Neutrophil (primary cell): ENCODE data around the gene CCDC34.

ENCODE experiments used
- H3K27ac ChIP-seq: fragments of 200-600 bp; sonication (generic); 2 replicates; pipeline ENCODE4 v1.5.1; 2016; ENCODE audit warnings: mild to moderate bottlenecking, moderate library complexity
- H3K27me3 ChIP-seq: fragments of 200-600 bp; sonication (generic); 2 replicates; pipeline ENCODE4 v1.6.0; 2016; ENCODE audit warnings: mild to moderate bottlenecking
- H3K36me3 ChIP-seq: fragments of 200-600 bp; sonication (generic); 2 replicates; pipeline ENCODE4 v1.5.1; 2017
- H3K4me1 ChIP-seq, 2 experiments: fragments of 200-600 bp in 1 of 2; sonication (generic) in 1 of 2; 1 replicate in 1 of 2; 2 replicates in 1 of 2; pipeline versions ENCODE4 v1.5.1 to v1.6.1; 2013 to 2016; ENCODE audit warnings: low read depth in 1 of 2, low read length in 1 of 2, mild to moderate bottlenecking in 1 of 2, moderate library complexity in 1 of 2; ENCODE audit not compliant: control insufficient read depth in 1 of 2, insufficient read depth in 1 of 2
- H3K4me3 ChIP-seq, 2 experiments: fragments of 200-600 bp in 1 of 2; sonication (generic) in 1 of 2; 1 replicate in 1 of 2; 2 replicates in 1 of 2; pipeline ENCODE4 v1.5.1; 2013 to 2016; ENCODE audit warnings: low read depth in 1 of 2, low read length in 1 of 2, mild to moderate bottlenecking in 1 of 2, moderate library complexity in 1 of 2
- H3K9me3 ChIP-seq: fragments of 200-600 bp; sonication (generic); 2 replicates; pipeline ENCODE4 v1.5.1; 2016
- TF ChIP-seq, protein P1 (sequence below): fragments of 200-600 bp; sonication (generic); IDR thresholded peaks from 2 replicates; pipeline ENCODE4 v1.5.1; 2016; ENCODE audit warnings: antibody characterized with exemption

The CCDC34 gene

DNA sequence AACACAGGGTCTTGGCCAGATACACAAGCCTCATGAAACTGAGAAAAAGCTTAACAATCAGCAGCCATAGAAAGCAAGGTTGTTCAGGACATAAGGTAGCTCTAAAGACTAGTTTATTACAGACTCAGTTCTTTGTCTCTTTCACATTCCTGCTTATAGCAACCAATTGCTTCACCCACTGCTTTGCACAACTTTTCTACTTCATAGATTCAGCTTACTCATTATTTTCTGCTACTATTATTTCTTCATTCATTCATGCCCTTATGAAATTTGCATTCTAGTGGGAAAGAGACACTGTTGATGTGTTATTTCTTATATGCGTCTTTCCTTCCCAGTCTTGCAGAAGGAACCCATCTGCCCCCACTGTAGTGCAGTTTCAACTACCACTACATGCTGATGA lies 4.7 kb downstream of the CCDC34 start:
- H3K27me3 ChIP-seq: no peaks in the 10 kb centered on the region
- TF ChIP-seq, protein P1, sequence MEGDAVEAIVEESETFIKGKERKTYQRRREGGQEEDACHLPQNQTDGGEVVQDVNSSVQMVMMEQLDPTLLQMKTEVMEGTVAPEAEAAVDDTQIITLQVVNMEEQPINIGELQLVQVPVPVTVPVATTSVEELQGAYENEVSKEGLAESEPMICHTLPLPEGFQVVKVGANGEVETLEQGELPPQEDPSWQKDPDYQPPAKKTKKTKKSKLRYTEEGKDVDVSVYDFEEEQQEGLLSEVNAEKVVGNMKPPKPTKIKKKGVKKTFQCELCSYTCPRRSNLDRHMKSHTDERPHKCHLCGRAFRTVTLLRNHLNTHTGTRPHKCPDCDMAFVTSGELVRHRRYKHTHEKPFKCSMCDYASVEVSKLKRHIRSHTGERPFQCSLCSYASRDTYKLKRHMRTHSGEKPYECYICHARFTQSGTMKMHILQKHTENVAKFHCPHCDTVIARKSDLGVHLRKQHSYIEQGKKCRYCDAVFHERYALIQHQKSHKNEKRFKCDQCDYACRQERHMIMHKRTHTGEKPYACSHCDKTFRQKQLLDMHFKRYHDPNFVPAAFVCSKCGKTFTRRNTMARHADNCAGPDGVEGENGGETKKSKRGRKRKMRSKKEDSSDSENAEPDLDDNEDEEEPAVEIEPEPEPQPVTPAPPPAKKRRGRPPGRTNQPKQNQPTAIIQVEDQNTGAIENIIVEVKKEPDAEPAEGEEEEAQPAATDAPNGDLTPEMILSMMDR: no peak
- no peaks in the 10 kb centered on the region for H3K36me3 ChIP-seq
- no peaks in the 10 kb centered on the region for H3K9me3 ChIP-seq
- peaks cover 35 to 45% of the 10 kb centered on the region in 2 experiments for H3K4me1 ChIP-seq
- H3K27ac ChIP-seq: no peak overlapping the region
- no peak overlapping the region for H3K4me3 ChIP-seq

DNA sequence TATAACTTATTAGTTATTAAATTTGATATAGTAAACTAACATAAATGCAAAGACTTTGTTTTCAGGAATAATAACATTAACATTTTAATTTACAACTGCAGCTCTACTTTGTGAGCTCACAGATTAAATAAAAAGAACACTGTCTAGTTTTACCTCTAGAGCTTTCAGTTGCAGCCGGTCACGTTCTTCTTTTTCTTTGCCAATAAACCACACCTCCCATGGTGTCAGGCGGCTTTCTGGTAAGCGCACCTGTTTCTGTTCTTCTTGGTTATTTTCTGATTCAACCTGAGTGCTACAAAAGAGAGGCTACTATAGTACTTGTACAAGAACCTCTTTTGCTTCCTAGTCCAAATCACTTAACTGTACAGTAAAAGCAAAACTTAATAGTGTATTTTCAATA lies 5.8 kb downstream of the CCDC34 start:
- TF ChIP-seq, protein P1: no peak
- Histone ChIP-seq H3K36me3 (no peaks in the 10 kb centered on the region), H3K27ac (no peak overlapping the region), H3K27me3 (no peaks in the 10 kb centered on the region), H3K4me3 (no peak overlapping the region), H3K4me1 (peaks cover 26 to 34% of the 10 kb centered on the region in 2 experiments), H3K9me3 (no peaks in the 10 kb centered on the region)

GRCh38 chr11:27356624-27357222 lies 6.3 kb downstream of the CCDC34 start:
- no peaks in the 10 kb centered on the region for H3K27me3 ChIP-seq
- no peak overlapping the region for H3K27ac ChIP-seq
- no peaks in the 10 kb centered on the region for H3K36me3 ChIP-seq
- TF ChIP-seq, protein P1: no peak
- H3K4me1 ChIP-seq: peaks cover 25 to 34% of the 10 kb centered on the region in 2 experiments
- H3K9me3 ChIP-seq: no peaks in the 10 kb centered on the region
- H3K4me3 ChIP-seq: no peak overlapping the region

GRCh38 chr11:27355575-27356104 lies 7.4 kb downstream of the CCDC34 start:
- TF ChIP-seq, protein P1: no peak
- no peak overlapping the region for H3K27ac ChIP-seq
- no peak overlapping the region for H3K4me3 ChIP-seq

GRCh38 chr11:27354359-27354965 lies 8.6 kb downstream of the CCDC34 start:
- H3K36me3 ChIP-seq: no peaks in the 10 kb centered on the region
- TF ChIP-seq, protein P1: no peak
- no peak overlapping the region for H3K4me3 ChIP-seq
- H3K9me3 ChIP-seq: no peaks in the 10 kb centered on the region
- no peak overlapping the region for H3K27ac ChIP-seq
- H3K27me3 ChIP-seq: no peaks in the 10 kb centered on the region
- H3K4me1 ChIP-seq: peaks cover 25 to 34% of the 10 kb centered on the region in 2 experiments

More at GRCh38 chr11:27355575-27356104, 7.4 kb downstream of the CCDC34 start:
- Histone ChIP-seq H3K27me3 (no peaks in the 10 kb centered on the region), H3K9me3 (no peaks in the 10 kb centered on the region), H3K36me3 (no peaks in the 10 kb centered on the region), H3K4me1 (peaks cover 25 to 34% of the 10 kb centered on the region in 2 experiments)
